ENCODE measurements around the gene GLCCI1. TPM values are rescaled to one million over a fixed set of nuclear protein-coding genes. Genes with fewer than 3 reads are reported as not detected.
"Not testable (repeated sequence)": the region's sequence is repeated elsewhere in the genome, so short reads cannot be mapped to it uniquely, and the experiment has no call there.

Gene GLCCI1
- total and polyA plus RNA-seq, 4 donors, result 25.5 to 45.3 (median 37.9) TPM

GRCh38 chr7:8035647-8036518 is 67.3 kb downstream of the GLCCI1 start:
- peaks cover 13% of the 10 kb centered on the region for H3K36me3 ChIP-seq (ENCODE audit: control insufficient read depth, insufficient read depth, low read length)
- no peak overlapping the region for H3K4me3 ChIP-seq (ENCODE audit: low read depth, low read length)
- no peaks in the 10 kb centered on the region for H3K27me3 ChIP-seq (ENCODE audit: control insufficient read depth, insufficient read depth, low read length)
- peaks cover 7% of the 10 kb centered on the region for H3K9me3 ChIP-seq (ENCODE audit: control insufficient read depth, insufficient read depth, low read length)
- DNase-seq (ENCODE audit: low read depth in 4 of 6, low spot score in 6 of 6), result no peak
- WGBS (ENCODE audit: insufficient coverage), result no CpG with 5 or more reads among the region's 2 CpGs
- no peaks in the 10 kb centered on the region for H3K4me1 ChIP-seq (ENCODE audit: control insufficient read depth, insufficient read depth, low read length)
- no peak overlapping the region for H3K27ac ChIP-seq (ENCODE audit: low read depth, low read length)

GRCh38 chr7:8037151-8037550 is 68.6 kb downstream of the GLCCI1 start:
- Histone ChIP-seq H3K9me3 (ENCODE audit: control insufficient read depth, insufficient read depth, low read length) (peaks cover 7% of the 10 kb centered on the region), H3K4me1 (ENCODE audit: control insufficient read depth, insufficient read depth, low read length) (no peaks in the 10 kb centered on the region), H3K4me3 (ENCODE audit: low read depth, low read length) (no peak overlapping the region), H3K36me3 (ENCODE audit: control insufficient read depth, insufficient read depth, low read length) (peaks cover 13% of the 10 kb centered on the region), H3K27ac (ENCODE audit: low read depth, low read length) (no peak overlapping the region), H3K27me3 (ENCODE audit: control insufficient read depth, insufficient read depth, low read length) (no peaks in the 10 kb centered on the region)
- WGBS (ENCODE audit: insufficient coverage), result 100% methylated on average over 2 of the region's 3 CpGs
- DNase-seq (ENCODE audit: low read depth in 4 of 6, low spot score in 6 of 6), result no peak

GRCh38 chr7:8040768-8041369 is 72.3 kb downstream of the GLCCI1 start:
- Histone ChIP-seq H3K9me3 (ENCODE audit: control insufficient read depth, insufficient read depth, low read length) (peaks cover 5% of the 10 kb centered on the region), H3K27me3 (ENCODE audit: control insufficient read depth, insufficient read depth, low read length) (no peaks in the 10 kb centered on the region), H3K4me3 (ENCODE audit: low read depth, low read length) (no peak overlapping the region), H3K27ac (ENCODE audit: low read depth, low read length) (no peak overlapping the region), H3K4me1 (ENCODE audit: control insufficient read depth, insufficient read depth, low read length) (no peaks in the 10 kb centered on the region), H3K36me3 (ENCODE audit: control insufficient read depth, insufficient read depth, low read length) (peaks cover 13% of the 10 kb centered on the region)
- no peak for DNase-seq (ENCODE audit: low read depth in 4 of 6, low spot score in 6 of 6)
- WGBS (ENCODE audit: insufficient coverage), result no CpG with 5 or more reads among the region's 3 CpGs

GRCh38 chr7:8042796-8043535 is 74.4 kb downstream of the GLCCI1 start:
- Histone ChIP-seq H3K27ac (ENCODE audit: low read depth, low read length) (no peak overlapping the region), H3K4me1 (ENCODE audit: control insufficient read depth, insufficient read depth, low read length) (no peaks in the 10 kb centered on the region), H3K4me3 (ENCODE audit: low read depth, low read length) (no peak overlapping the region), H3K36me3 (ENCODE audit: control insufficient read depth, insufficient read depth, low read length) (peaks cover 13% of the 10 kb centered on the region), H3K27me3 (ENCODE audit: control insufficient read depth, insufficient read depth, low read length) (no peaks in the 10 kb centered on the region), H3K9me3 (ENCODE audit: control insufficient read depth, insufficient read depth, low read length) (no peaks in the 10 kb centered on the region)
- DNase-seq (ENCODE audit: low read depth in 4 of 6, low spot score in 6 of 6), result no peak
- WGBS (ENCODE audit: insufficient coverage), result no CpG with 5 or more reads among the region's 3 CpGs

GRCh38 chr7:8044761-8045430 is 76.3 kb downstream of the GLCCI1 start:
- H3K27ac ChIP-seq (ENCODE audit: low read depth, low read length), result no peak overlapping the region
- no peaks in the 10 kb centered on the region for H3K4me1 ChIP-seq (ENCODE audit: control insufficient read depth, insufficient read depth, low read length)
- H3K4me3 ChIP-seq (ENCODE audit: low read depth, low read length), result no peak overlapping the region
- WGBS (ENCODE audit: insufficient coverage), result 85% methylated on average over 2 of the region's 5 CpGs
- no peaks in the 10 kb centered on the region for H3K9me3 ChIP-seq (ENCODE audit: control insufficient read depth, insufficient read depth, low read length)
- DNase-seq (ENCODE audit: low read depth in 4 of 6, low spot score in 6 of 6), result no peak
- H3K27me3 ChIP-seq (ENCODE audit: control insufficient read depth, insufficient read depth, low read length), result no peaks in the 10 kb centered on the region
- peaks cover 8% of the 10 kb centered on the region for H3K36me3 ChIP-seq (ENCODE audit: control insufficient read depth, insufficient read depth, low read length)

GRCh38 chr7:8048067-8048466 is 79.5 kb downstream of the GLCCI1 start:
- H3K4me1 ChIP-seq (ENCODE audit: control insufficient read depth, insufficient read depth, low read length); H3K9me3 ChIP-seq (ENCODE audit: control insufficient read depth, insufficient read depth, low read length); H3K27ac ChIP-seq (ENCODE audit: low read depth, low read length); H3K27me3 ChIP-seq (ENCODE audit: control insufficient read depth, insufficient read depth, low read length); DNase-seq (ENCODE audit: low read depth in 4 of 6, low spot score in 6 of 6); H3K4me3 ChIP-seq (ENCODE audit: low read depth, low read length); H3K36me3 ChIP-seq (ENCODE audit: control insufficient read depth, insufficient read depth, low read length): not testable (repeated sequence)

GRCh38 chr7:8051373-8051772 is 82.8 kb downstream of the GLCCI1 start:
- Histone ChIP-seq H3K27me3 (ENCODE audit: control insufficient read depth, insufficient read depth, low read length) (no peaks in the 10 kb centered on the region), H3K9me3 (ENCODE audit: control insufficient read depth, insufficient read depth, low read length) (no peaks in the 10 kb centered on the region), H3K27ac (ENCODE audit: low read depth, low read length) (no peak overlapping the region), H3K4me1 (ENCODE audit: control insufficient read depth, insufficient read depth, low read length) (no peaks in the 10 kb centered on the region), H3K36me3 (ENCODE audit: control insufficient read depth, insufficient read depth, low read length) (peaks cover 11% of the 10 kb centered on the region), H3K4me3 (ENCODE audit: low read depth, low read length) (no peak overlapping the region)
- no CpG with 5 or more reads among the region's 1 CpG for WGBS (ENCODE audit: insufficient coverage)
- DNase-seq (ENCODE audit: low read depth in 4 of 6, low spot score in 6 of 6), result no peak

GRCh38 chr7:8051998-8052397 is 83.4 kb downstream of the GLCCI1 start:
- no peak for DNase-seq (ENCODE audit: low read depth in 4 of 6, low spot score in 6 of 6)
- no CpG with 5 or more reads among the region's 1 CpG for WGBS (ENCODE audit: insufficient coverage)
- H3K9me3 ChIP-seq (ENCODE audit: control insufficient read depth, insufficient read depth, low read length), result no peaks in the 10 kb centered on the region
- H3K36me3 ChIP-seq (ENCODE audit: control insufficient read depth, insufficient read depth, low read length), result peaks cover 11% of the 10 kb centered on the region
- no peaks in the 10 kb centered on the region for H3K4me1 ChIP-seq (ENCODE audit: control insufficient read depth, insufficient read depth, low read length)
- no peaks in the 10 kb centered on the region for H3K27me3 ChIP-seq (ENCODE audit: control insufficient read depth, insufficient read depth, low read length)
- H3K4me3 ChIP-seq (ENCODE audit: low read depth, low read length), result no peak overlapping the region
- H3K27ac ChIP-seq (ENCODE audit: low read depth, low read length), result no peak overlapping the region

GRCh38 chr7:8052824-8053223 is 84.2 kb downstream of the GLCCI1 start:
- DNase-seq (ENCODE audit: low read depth in 4 of 6, low spot score in 6 of 6), result no peak
- no peaks in the 10 kb centered on the region for H3K27me3 ChIP-seq (ENCODE audit: control insufficient read depth, insufficient read depth, low read length)
- no peaks in the 10 kb centered on the region for H3K9me3 ChIP-seq (ENCODE audit: control insufficient read depth, insufficient read depth, low read length)
- H3K27ac ChIP-seq (ENCODE audit: low read depth, low read length), result no peak overlapping the region
- peaks cover 11% of the 10 kb centered on the region for H3K36me3 ChIP-seq (ENCODE audit: control insufficient read depth, insufficient read depth, low read length)
- H3K4me3 ChIP-seq (ENCODE audit: low read depth, low read length), result no peak overlapping the region
- no peaks in the 10 kb centered on the region for H3K4me1 ChIP-seq (ENCODE audit: control insufficient read depth, insufficient read depth, low read length)

Data from spinal cord (tissue), 10 donors.